ENCODE results near the gene B4GALT6. TPM values are rescaled to one million over a fixed set of nuclear protein-coding genes. Genes with fewer than 3 reads are reported as not detected.

Gene B4GALT6
- total RNA-seq, 4 donors from 2014 or later, result 1.5 to 11.8 (median 3.9) TPM

DNA sequence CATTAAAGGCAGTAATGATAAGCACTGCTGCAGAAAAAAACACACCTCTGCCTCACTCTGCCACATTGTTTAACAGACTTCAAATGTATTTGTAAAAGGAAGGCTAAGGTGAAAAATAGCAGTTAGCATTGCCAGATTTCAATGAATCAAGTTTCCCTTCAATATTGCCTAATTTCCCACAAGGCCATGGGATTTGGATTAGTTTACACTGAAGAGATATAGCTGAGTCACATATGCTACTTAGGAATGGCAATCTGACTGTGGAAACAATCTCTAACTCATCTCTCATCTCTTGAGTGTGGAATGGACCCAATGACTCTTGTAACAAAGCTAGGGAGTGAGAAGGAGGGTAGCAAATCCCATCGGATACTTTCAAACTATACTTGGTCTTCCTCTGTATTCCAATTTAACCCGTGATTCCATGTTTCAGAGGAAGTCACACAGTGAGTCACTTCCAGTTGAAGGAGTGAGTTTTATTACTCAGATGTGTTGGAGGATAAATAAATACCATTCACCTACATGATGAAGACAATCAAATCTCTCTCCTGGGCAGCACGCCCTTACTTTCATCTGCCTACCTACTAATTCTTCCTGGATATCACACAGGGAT lies 5.1 kb downstream of the B4GALT6 start:
- TF ChIP-seq POLR2A (IDR thresholded peaks at IDR 0.05), result no peak
- TF ChIP-seq, protein P1, sequence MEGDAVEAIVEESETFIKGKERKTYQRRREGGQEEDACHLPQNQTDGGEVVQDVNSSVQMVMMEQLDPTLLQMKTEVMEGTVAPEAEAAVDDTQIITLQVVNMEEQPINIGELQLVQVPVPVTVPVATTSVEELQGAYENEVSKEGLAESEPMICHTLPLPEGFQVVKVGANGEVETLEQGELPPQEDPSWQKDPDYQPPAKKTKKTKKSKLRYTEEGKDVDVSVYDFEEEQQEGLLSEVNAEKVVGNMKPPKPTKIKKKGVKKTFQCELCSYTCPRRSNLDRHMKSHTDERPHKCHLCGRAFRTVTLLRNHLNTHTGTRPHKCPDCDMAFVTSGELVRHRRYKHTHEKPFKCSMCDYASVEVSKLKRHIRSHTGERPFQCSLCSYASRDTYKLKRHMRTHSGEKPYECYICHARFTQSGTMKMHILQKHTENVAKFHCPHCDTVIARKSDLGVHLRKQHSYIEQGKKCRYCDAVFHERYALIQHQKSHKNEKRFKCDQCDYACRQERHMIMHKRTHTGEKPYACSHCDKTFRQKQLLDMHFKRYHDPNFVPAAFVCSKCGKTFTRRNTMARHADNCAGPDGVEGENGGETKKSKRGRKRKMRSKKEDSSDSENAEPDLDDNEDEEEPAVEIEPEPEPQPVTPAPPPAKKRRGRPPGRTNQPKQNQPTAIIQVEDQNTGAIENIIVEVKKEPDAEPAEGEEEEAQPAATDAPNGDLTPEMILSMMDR (IDR thresholded peaks at IDR 0.05), result no peak
- no peaks in the 10 kb centered on the region for H3K27me3 ChIP-seq
- no peaks in the 10 kb centered on the region for H3K9me3 ChIP-seq
- no peak overlapping the region for H3K4me3 ChIP-seq
- no peaks in the 10 kb centered on the region for H3K36me3 ChIP-seq
- no peaks in the 10 kb centered on the region for H3K4me1 ChIP-seq
- no peak overlapping the region for H3K27ac ChIP-seq
- intact Hi-C loops (cut with DNase I; ENCODE audit: low total_unique reads), result no loop called here
- DNase-seq, result no peak

DNA sequence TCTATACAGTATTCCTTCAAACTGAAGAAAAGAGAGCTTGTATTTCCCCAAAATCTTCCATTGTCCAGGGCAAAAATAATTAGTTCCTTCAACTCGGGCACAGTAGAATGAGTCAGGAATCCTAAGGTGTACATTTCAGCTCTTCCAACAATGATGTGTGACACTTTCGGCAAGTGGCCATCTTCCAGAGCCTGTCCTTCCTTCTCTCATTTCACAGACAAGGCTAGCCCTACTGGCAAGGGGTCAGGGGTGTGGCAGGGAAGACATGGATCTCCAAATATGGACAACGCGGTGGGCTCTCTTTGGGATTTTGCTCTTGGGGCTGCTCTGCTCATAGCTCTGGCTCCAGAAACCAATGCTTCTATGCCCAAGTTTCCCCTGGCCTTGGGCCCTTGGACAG lies 6.0 kb downstream of the B4GALT6 start:
- no peak overlapping the region for H3K27ac ChIP-seq
- no peak for DNase-seq
- no peaks in the 10 kb centered on the region for H3K9me3 ChIP-seq
- no peaks in the 10 kb centered on the region for H3K4me1 ChIP-seq
- no peaks in the 10 kb centered on the region for H3K27me3 ChIP-seq
- no peak overlapping the region for H3K4me3 ChIP-seq
- no peaks in the 10 kb centered on the region for H3K36me3 ChIP-seq
- TF ChIP-seq POLR2A (IDR thresholded peaks at IDR 0.05), result no peak
- TF ChIP-seq, protein P1 (IDR thresholded peaks at IDR 0.05), result no peak
- intact Hi-C loops (cut with DNase I; ENCODE audit: low total_unique reads), result no loop called here

DNA sequence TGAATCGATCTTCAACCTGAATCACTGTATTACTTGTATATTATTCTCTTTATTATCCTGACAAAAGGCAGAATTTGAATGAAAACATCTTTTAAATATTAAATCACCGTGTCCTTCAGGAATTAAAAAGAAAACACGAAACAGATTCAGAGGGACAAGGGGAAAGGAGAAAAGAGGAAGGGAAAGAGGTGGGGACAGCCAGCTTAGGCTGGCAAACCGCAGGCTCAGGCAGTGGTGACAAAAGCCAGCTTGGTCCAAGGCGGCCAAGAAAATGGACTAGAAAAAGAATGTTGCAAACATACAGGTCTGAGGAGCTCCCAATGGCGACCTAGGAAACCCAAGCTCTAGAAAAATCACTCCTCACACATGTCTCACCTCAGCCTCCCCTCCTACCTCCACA lies 6.8 kb downstream of the B4GALT6 start:
- no peak for DNase-seq
- no peak overlapping the region for H3K4me3 ChIP-seq
- no peaks in the 10 kb centered on the region for H3K27me3 ChIP-seq
- intact Hi-C loops (cut with DNase I; ENCODE audit: low total_unique reads), result no loop called here
- no peak overlapping the region for H3K27ac ChIP-seq
- no peaks in the 10 kb centered on the region for H3K4me1 ChIP-seq
- H3K9me3 ChIP-seq, result no peaks in the 10 kb centered on the region
- TF ChIP-seq, protein P1 (IDR thresholded peaks at IDR 0.05), result no peak
- TF ChIP-seq POLR2A (IDR thresholded peaks at IDR 0.05), result no peak
- H3K36me3 ChIP-seq, result no peaks in the 10 kb centered on the region

DNA sequence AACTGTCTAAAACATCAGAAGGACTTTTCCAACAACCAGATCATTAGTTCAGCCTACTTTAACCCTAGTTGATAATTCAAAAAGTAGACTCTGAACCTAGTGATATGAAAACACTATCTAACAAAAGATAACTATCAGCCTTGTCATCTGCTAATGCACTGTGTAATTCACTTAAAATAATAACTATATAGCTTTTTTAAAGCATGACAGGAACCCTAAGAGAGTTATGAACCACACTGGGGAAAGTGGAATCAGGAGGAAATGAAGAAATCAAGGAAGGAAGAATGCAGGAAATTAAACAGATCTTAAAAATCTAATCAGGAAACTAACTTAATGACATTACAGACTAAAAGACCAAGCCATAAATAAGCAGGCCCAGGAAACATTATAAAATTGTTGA lies 9.0 kb downstream of the B4GALT6 start:
- H3K27me3 ChIP-seq, result no peaks in the 10 kb centered on the region
- no peak overlapping the region for H3K4me3 ChIP-seq
- intact Hi-C loops (cut with DNase I; ENCODE audit: low total_unique reads), result no loop called here
- H3K36me3 ChIP-seq, result no peaks in the 10 kb centered on the region
- no peak overlapping the region for H3K27ac ChIP-seq
- H3K9me3 ChIP-seq, result no peaks in the 10 kb centered on the region
- H3K4me1 ChIP-seq, result no peaks in the 10 kb centered on the region
- DNase-seq, result no peak
- TF ChIP-seq POLR2A (IDR thresholded peaks at IDR 0.05), result no peak
- TF ChIP-seq, protein P1 (IDR thresholded peaks at IDR 0.05), result no peak

DNA sequence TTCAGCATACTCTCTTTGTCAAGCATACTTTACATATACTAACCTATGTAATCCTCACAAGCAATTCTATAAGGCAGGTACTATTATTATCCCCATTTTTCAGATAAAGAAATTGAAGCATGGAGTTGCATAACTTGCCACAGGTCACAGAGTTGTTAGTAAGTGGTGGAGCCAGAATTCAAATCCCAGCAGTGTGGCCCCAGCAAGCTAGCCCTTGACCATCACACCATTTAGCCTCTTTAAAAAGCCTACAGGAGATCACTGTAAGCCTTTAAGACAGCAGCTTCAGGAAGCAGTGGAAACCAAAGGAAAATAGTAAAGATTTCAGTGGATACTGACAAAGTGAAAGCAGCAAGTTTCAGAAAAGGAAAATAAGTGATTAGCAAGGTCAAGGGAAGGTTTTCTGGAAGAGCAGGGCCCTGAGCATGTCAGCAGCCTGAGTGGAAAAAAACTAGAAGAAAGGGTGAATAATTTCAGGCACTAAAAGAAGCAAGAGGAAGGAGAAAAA lies 11.7 kb downstream of the B4GALT6 start:
- H3K27ac ChIP-seq, result no peak overlapping the region

More for the DNA sequence above, 11.7 kb downstream of the B4GALT6 start:
- no peaks in the 10 kb centered on the region for H3K9me3 ChIP-seq
- no peak for TF ChIP-seq POLR2A (IDR thresholded peaks at IDR 0.05)
- TF ChIP-seq, protein P1 (IDR thresholded peaks at IDR 0.05), result no peak
- no peak overlapping the region for H3K4me3 ChIP-seq
- no peak for DNase-seq
- intact Hi-C loops (cut with DNase I; ENCODE audit: low total_unique reads), result no loop called here
- no peaks in the 10 kb centered on the region for H3K4me1 ChIP-seq
- H3K27me3 ChIP-seq, result no peaks in the 10 kb centered on the region
- no peaks in the 10 kb centered on the region for H3K36me3 ChIP-seq

Measured in uterus (tissue), 4 donors.